Islet precursor cell (in vitro differentiated cells): ENCODE data around the gene LRRTM4.
A peak's percentile ranks its signal among the peaks of the same experiment; 100 is the strongest.

Source experiments
- DNase-seq: peaks from one replicate; pipeline ENCODE4 v3.0.0-alpha.2; 2018

LRRTM4 gene

DNA sequence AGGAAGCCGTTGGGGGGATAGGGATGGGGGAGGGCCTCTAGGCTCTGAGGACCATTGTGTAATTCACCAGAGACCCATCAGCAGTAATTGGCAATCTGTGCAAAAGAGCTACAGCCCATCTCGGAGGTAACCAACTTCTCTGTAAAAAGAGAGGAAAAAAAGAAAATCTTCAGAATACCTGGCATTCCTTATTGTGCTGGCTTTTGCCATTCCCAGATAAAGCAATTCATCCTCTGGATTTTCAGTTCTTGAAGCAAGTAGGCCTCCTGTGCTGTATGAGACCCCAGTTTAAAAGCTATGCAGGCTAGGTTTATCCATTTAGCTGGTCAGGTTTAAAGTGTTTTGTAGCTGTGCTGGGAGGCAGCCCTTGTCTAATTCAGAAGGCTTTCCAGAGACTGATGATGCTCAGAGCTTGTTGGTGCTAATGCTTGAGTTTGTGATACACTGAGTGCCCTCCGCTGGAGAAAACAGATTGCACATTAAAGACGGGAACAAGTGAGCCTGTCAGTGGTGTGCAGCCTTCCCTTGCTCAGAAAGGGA lies at the start of gene LRRTM4:
TSS of gene LRRTM4 (minus strand) at position 446 of the 540 bp plus-strand sequence.
- peak; percentile 75 for DNase-seq

- DNase-seq = no peak
Measured at GRCh38 chr2:77571545-77571944, 49.4 kb upstream of the LRRTM4 start.

DNA sequence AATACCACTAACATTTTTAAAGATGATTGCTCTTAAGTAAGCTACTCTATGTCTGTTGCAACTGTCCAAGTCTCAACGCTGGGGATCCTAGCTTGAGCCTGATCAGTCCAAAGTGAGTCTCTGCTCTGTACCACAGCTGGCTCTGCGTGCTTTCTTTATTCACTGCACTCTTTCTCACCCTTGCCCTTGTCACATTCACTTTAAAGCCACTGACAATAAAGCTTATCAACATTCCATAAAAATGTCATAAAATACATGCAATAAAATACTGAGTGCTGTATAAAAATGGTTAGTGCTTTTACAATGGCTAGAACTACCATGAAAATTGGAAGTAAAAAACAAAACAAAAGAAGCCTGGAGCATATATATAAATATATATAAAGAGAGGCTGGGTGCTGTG lies 45.5 kb upstream of the LRRTM4 start:
- DNase-seq = no peak

- no peak for DNase-seq
Measured at GRCh38 chr2:77566582-77566981, 44.4 kb upstream of the LRRTM4 start.

GRCh38 chr2:77566131-77566530 lies 44.0 kb upstream of the LRRTM4 start:
- no peak for DNase-seq

DNA sequence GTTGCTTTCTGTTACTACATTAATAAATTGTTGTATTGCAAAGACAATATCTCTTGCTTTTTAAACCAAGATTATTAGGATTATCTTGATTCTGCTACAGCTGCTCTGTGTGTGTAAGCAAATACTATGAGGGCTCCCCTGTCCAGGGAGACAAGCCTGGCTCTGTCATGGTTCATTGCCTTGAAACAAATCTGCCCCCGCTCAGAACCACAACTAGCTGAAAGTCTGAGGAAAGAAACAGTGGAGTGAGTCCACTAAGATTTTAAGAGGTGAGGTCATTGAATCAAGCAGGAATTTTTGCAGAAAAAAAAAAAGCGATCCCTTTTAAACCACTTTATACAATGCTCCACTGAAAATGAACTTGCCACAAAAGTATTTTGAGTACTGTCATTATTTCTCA lies 30.8 kb upstream of the LRRTM4 start:
- no peak for DNase-seq

- no peak for DNase-seq
Measured at GRCh38 chr2:77538031-77538430, 15.9 kb upstream of the LRRTM4 start.

GRCh38 chr2:77522888-77523287 lies 712 bp upstream of the LRRTM4 start:
- no peak for DNase-seq

DNA sequence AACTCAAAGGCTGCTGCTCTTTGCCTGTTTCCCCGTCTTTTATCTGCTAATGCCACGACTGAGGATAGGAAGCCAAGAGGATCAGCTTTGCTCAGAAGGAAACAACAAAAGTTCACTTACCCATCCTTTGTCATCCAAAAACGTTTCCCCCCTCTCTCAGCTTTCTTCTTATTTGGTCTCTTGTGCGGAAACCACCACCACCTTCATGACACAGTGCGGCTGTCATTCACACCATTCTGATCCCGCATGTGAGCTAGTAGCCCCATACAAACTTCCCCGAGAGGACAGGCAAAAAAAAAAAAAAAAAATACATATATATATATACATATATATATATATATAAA lies 656 bp downstream of the LRRTM4 start:
- no peak for DNase-seq

DNA sequence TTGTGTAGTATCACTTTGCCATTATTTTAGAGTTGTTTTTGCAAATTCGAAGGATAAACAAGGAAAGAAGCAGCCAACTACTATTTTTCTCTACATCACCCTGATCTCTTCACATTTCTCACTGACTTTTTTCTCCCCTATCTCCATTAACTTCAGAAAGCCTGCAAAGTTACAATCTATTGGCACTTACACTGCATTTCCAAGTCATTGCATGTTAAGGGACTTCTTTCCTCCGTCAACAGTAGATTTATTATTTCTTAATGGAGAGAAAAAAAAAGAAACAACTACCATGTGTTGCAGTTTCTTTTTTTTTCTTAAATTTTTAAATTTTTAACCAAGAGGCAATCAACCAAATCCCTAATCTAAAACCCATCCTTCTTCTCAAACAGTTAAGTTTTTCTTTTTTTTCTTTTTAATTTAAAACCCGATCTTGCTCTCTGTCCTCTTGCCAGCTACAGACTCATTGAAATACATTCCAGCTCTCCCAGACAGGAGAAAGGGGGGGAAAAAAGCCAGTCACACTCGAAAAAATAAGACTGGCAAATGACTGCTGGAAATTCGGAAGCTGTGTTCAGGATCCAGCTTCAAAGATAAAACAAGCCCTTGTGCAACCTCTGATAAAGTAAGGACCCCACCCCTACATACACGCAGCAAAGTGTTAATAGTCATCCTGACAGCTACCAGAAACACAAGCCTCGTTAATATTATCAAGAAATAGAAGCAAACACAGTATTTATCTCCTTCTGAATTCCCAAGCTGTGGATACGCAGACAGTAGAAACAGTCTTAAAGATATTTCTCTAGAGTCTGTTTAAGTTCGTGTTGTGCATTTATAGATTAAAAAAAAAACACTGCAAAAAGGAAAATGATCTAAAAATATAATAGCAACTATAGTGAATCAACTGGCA lies 1.3 kb downstream of the LRRTM4 start:
- no peak for DNase-seq

GRCh38 chr2:77519888-77520506 lies 2.2 kb downstream of the LRRTM4 start:
- DNase-seq = no peak

DNA sequence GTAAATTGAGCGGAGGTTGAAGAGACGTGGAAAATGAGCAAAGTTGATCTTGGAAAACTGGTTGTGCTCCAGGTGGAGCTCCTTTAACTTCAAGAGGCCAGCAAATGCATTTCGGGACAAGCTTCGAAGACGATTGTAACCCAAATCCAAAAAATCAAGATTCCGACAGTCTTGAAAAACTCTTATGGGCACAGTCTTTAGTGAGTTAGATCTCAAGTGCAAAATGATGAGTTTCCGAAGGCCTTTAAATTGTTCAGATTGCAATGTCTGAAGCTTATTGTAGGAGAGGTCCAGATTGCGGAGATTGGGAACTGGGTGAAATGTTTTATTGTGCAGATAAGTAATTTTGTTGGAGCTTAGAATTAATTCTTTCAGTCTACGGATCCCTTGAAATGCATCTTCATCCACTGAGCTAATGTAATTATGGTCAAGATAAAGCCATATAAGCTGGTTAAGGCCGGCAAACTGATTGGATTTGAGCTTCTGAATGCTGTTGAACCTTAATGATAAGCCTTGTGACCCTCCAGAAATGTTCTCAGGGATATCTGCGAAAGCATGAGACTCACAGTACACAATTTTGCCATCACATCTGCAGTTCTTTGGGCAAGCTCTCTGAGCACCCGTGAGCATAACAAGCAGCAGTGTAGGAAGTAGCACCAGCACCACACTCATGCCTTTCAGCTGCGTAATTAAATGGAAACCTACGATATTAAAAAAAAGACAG lies 2.9 kb downstream of the LRRTM4 start:
- DNase-seq = no peak

DNA sequence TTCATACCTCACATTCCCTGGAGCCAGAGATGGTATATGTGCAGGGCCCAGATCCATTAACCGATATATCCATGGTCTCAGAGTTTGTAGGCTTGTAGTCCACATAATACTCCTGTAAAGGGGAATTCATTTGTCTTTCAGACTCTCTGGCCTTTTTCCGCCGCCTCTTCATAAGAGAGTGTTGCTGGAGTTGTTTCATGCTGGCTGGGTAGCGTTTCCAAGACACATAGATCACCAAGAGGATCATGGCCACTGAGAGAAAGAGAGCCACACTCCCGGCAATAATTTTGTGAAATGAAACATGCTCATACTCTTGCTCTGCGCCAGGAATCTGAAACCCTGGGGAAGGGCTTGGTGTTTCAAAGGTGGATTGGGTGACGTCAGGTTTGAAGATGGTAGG lies 3.9 kb downstream of the LRRTM4 start:
- DNase-seq = no peak

DNA sequence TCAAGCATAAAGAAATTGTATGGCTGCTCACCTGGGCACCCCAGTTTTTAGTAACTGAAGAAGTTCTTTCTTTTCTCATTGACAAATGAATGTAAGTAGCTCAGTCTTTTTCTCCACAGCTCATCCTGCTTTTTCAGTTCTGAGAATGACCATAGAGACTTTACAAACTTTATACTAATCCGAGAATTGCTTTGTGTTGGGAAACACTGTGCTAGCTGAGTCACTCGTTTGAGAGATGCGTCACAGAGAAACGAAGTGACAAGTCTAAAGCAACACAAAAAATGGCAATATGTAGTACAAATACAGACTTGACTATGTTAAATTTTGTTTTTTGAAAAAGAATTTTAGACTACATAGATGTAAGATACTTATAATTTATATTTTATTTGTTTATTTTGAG lies 9.0 kb downstream of the LRRTM4 start:
- DNase-seq = no peak

DNA sequence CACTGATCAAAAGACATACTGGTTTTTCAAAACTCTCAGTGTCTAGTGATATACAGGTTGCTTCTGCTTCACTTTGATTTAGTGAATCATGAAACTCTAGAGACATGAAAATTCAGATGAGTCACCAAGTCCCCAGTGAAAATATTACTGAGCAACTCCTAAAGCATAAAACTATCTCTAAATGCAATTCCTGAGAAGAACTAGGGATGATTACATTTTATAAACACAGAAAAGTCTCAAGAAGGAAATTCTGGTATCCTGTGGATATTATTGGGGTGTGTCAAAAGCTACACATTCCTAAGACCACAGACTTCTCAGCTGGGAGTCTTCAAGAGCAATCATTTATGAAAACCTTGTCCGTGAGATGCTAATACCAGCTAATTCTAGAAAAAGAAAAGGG lies 9.7 kb downstream of the LRRTM4 start:
- no peak for DNase-seq

GRCh38 chr2:77508511-77508910 lies 13.7 kb downstream of the LRRTM4 start:
- DNase-seq = no peak

DNA sequence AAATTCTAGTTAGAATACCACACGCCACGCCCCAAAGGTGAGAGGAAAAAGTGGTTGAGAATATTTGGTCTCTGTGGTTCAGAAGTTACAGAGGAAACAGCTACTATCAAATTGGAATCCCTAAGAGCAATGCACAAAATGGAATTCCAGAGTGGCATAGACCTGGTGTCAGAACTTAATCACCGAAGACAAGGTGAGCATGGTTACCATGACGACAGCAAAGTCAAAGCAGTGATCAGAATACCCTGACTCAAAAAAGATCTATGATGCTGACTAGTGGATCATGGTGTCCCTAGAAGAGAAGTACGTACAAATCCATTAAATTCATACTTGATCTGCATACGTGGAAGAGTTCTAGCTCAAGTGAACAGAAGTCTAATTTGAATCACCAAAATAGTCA lies 14.5 kb downstream of the LRRTM4 start:
- no peak for DNase-seq

DNA sequence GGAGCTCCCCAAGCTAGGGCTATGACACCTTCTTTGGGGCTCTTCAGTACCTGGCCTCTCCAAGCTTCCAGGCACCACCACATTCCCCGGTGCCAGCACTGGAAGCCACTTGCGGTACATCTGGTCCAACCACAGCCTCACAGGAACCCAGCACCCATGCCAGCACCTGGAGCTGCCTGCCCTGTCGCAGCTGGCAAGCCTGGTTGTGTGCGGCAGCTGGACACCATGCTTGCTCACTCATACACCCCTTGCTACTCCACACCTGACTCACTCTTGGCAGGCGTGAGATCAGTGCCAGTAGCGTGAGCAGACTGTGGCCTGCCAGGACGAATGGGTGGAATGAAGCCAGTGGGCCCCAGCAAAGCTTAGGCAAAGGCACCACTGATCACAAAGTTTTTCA lies 34.0 kb downstream of the LRRTM4 start:
- DNase-seq = no peak

DNA sequence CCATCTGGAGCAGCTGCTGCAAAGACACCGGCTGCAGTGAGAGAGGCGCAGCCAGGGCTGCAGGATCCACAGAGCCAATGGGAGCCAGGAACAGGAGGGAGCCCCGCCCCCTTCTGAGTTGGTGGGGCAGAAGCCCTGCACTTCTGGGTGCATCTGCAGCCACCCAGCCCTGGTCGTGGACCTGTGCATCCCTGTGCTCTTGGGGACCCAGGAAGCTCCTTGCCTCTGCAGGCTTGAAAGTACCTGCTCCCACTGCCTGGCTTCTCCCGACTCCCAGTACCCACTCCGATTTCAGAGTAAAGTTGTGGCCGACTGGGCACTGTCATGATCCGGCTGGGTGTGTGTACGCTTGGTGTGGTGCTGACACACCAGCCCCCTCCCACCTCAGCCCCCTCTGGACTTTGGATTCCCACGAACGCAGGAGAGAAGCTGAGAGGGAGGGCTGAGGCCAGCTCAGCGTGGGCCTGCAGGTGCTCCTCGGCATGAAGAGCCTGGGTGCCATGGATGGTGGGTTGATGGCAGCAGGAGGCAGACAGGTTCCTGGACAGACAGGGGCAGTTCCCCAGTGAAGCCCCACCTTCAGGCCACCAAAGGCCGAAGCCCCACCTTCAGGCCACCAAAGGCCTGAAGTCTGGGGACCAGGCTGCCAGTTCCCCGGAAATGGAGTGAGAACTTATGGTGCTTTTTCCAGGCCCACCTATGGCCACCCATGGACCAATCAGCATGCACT lies 34.9 kb downstream of the LRRTM4 start:
- no peak for DNase-seq

GRCh38 chr2:77484026-77484425 lies 38.1 kb downstream of the LRRTM4 start:
- DNase-seq = no peak

DNA sequence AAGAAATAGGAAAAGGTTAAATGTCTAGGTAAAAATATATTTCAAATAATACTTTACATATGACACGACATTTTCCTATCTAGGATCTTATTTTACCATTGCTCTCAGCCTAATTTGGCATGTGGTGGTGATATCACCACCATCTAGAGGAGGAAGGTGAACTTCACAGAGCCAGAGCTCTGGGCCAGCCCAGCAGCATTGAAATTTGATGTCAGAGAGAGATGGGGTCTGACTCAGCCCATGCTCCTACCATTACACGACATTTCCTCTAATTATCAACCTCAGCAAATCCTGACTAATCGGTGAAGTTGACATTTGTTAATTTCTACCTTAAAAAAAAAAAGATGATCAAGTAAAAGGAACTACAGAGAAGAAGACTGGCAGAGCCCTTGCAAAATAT lies 42.3 kb downstream of the LRRTM4 start:
- peak; percentile 64 for DNase-seq

GRCh38 chr2:77479395-77479794 lies 42.8 kb downstream of the LRRTM4 start:
- DNase-seq = peak; percentile 60

- no peak for DNase-seq
Measured at GRCh38 chr2:77470096-77470495, 52.1 kb downstream of the LRRTM4 start.
